ENCODE results near the gene ADSS1.

- TF ChIP-seq, protein P1, sequence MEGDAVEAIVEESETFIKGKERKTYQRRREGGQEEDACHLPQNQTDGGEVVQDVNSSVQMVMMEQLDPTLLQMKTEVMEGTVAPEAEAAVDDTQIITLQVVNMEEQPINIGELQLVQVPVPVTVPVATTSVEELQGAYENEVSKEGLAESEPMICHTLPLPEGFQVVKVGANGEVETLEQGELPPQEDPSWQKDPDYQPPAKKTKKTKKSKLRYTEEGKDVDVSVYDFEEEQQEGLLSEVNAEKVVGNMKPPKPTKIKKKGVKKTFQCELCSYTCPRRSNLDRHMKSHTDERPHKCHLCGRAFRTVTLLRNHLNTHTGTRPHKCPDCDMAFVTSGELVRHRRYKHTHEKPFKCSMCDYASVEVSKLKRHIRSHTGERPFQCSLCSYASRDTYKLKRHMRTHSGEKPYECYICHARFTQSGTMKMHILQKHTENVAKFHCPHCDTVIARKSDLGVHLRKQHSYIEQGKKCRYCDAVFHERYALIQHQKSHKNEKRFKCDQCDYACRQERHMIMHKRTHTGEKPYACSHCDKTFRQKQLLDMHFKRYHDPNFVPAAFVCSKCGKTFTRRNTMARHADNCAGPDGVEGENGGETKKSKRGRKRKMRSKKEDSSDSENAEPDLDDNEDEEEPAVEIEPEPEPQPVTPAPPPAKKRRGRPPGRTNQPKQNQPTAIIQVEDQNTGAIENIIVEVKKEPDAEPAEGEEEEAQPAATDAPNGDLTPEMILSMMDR (IDR thresholded peaks at IDR 0.05): no peak
- TF ChIP-seq ZFX (IDR thresholded peaks at IDR 0.05; ENCODE audit: borderline replicate concordance): no peak
Measured at GRCh38 chr14:104767634-104767918, 43.5 kb downstream of the ADSS1 start.
